Activated CD4-positive, alpha-beta T cell treated with anti-CD3 and anti-CD28 coated beads, Interleukin-2, amount 50 U/mL, for 48 hours (primary cell): ENCODE measurements around the gene HSD17B2.
A peak's percentile ranks its signal among the peaks of the same experiment; 100 is the strongest.
"Not testable (repeated sequence)": the region's sequence is repeated elsewhere in the genome, so short reads cannot be mapped to it uniquely, and the experiment has no call there.

Experiments
- DNase-seq, 2 experiments: peaks; one replicate each; pipeline ENCODE4 v3.0.0-alpha.2; 2020

The HSD17B2 gene, protein sequence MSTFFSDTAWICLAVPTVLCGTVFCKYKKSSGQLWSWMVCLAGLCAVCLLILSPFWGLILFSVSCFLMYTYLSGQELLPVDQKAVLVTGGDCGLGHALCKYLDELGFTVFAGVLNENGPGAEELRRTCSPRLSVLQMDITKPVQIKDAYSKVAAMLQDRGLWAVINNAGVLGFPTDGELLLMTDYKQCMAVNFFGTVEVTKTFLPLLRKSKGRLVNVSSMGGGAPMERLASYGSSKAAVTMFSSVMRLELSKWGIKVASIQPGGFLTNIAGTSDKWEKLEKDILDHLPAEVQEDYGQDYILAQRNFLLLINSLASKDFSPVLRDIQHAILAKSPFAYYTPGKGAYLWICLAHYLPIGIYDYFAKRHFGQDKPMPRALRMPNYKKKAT

GRCh38 chr16:82034981-82035612 is at the start of gene HSD17B2:
TSS of gene HSD17B2 (plus strand) at chr16:82035253. CDS start at chr16:82035425, 172 bp downstream.
- DNase-seq: no peak

- no peak for DNase-seq
Measured at GRCh38 chr16:81987121-81987520, 47.9 kb upstream of the HSD17B2 start.

GRCh38 chr16:81987706-81988105 is 47.3 kb upstream of the HSD17B2 start:
- no peak for DNase-seq

DNA sequence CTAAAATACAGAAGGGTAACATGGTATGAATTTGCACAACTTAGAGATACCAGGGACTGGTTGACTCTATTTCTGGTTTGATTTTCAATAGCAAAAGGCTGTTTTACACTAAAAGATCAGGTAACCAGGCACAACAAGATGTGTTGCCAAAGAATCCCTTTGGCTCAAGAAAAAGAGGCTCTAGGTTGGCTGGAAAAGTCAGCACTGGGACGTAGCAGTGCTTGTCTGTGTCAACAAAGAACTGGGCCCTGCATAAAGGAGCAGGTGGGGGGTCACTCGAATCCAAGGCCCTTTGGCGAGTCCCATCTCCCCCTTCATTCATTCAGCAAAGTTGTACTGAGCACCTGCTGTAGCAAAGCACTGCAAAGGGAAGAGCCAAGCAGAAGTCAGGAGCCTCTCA is 42.2 kb upstream of the HSD17B2 start:
- no peak for DNase-seq

DNA sequence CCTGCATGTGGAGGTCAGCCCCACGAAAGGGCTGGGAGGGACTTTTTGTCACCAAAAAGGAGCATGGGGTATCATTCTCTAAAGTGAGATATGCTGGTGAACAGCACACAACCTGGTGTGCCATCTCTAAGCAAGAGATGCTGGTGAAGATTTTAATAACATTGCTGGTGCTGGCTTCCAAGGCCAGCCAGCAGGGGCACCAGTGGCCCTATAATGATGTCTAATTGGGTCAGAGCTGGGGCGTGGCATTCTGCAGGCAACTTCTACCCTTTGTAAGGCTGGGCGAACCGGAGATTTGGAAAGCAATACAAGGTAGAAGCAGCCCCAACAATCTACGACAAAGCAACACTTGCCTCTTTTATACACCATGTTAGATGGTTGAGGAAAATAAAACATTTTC is 40.6 kb upstream of the HSD17B2 start:
- DNase-seq: peak in 1 of 2 experiments; percentile 8

DNA sequence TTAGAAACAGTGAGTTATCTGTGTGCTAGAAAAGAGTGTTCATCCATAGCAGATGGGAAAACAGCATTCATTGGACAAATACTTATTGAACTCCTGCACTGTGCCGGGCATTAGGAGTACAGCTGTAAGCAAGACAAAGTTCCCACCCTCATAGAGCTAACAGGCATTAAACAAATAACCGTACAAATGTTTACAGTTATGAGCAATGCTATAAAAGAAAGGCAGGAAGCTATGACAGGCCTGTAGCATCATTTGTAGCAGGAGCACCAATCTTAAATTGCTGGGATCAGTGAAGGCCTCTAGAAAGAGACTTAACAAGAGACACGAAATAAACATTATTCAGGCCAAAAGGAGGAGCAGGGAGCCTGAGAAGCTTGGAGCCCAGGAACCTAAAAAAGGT is 39.4 kb upstream of the HSD17B2 start:
- no peak for DNase-seq

- DNase-seq: no peak
Measured at GRCh38 chr16:81996664-81997509, 38.2 kb upstream of the HSD17B2 start.

GRCh38 chr16:81997738-81998137 is 37.3 kb upstream of the HSD17B2 start:
- no peak for DNase-seq

DNA sequence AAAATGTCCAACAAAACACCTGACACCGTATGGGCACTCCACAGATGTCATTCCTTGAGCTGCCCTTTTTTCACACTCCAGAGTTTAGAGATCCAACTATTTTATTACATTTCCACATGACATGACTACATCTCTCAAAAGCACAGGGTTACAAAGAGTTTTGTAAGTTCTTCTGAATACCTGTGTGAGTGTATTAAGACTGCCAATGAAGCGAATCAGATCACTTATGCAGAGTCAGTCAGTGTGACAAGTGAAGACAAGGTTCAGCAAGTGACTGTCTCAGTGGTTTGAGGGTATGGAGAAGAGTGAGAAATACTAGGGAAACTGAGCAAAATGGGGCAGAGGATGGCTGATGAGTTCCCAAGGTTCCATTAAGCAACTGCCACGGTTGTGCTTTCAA is 32.2 kb upstream of the HSD17B2 start:
- no peak for DNase-seq

GRCh38 chr16:82004601-82005000 is 30.5 kb upstream of the HSD17B2 start:
- DNase-seq: no peak

DNA sequence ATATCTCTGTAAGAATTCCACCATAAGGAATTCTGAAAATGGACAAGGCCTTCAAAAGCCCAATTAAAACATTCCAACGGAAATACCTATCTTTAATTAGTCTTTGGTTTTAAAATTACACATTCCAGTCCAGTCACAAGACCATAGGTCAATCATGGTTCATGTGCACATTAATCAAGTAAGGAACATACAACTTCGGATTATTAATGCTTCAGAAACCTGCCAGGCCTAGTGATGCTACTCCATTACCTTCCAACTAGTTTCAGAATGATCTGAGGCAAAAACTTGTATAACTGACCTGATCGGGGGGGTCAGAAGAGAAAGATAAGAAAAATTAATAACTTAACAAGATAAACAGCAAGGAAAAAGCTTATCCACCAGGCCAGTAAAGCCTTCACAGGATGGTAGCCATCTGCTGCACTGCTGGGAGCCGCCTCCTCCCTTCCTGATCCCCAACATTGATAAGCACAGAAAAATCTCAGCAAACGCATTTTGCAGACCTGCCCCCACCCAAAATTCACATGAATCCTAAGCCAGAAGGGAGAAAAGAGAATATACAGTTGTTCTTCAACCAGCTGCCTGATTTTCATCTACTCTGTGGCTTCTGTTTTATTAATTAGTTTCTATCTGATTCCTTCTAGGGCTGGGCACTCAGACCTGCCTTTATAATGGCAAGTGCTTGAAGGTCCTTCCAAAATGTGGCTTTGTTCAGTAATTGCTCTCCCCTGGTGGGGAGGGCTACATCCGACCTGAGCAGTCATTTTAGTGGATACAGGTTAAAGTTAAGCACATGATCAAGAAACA is 29.8 kb upstream of the HSD17B2 start:
- DNase-seq: no peak

- no peak for DNase-seq
Measured at GRCh38 chr16:82006036-82006435, 29.0 kb upstream of the HSD17B2 start.

GRCh38 chr16:82007189-82007588 is 27.9 kb upstream of the HSD17B2 start:
- DNase-seq: no peak

DNA sequence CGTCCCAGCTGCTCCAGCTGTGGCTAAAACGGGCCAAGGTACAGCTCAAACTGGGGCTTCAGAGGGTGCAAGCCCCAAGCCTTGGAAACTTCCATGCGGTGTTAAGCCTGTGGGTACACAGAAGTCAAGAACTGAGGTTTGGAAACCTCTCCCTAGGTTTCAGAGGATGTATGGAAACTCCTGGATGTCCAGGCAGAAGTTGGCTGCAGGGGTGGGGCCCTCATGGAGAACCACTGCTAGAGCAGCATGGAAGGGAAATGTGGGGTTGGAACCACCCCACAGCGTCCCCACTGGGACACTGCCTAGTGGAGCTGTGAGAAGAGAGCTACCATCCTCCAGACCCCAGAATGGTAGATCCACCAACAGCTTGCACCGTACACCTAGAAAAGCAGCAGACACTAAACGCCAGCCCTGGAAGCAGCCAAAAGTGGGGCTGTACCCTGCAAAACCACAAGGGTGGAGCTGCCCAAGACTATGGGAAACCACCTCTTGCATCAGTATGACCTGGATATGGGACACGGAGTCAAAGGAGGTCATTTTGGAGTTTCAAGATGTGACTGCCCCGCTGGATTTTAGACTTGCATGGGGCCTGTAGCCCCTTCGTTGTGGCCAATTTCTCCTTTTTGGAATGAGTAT is 26.0 kb upstream of the HSD17B2 start:
- DNase-seq: no peak

- not testable (repeated sequence) for DNase-seq
Measured at GRCh38 chr16:82009789-82010188, 25.3 kb upstream of the HSD17B2 start.

- no peak for DNase-seq
Measured at GRCh38 chr16:82010649-82011048, 24.4 kb upstream of the HSD17B2 start.

DNA sequence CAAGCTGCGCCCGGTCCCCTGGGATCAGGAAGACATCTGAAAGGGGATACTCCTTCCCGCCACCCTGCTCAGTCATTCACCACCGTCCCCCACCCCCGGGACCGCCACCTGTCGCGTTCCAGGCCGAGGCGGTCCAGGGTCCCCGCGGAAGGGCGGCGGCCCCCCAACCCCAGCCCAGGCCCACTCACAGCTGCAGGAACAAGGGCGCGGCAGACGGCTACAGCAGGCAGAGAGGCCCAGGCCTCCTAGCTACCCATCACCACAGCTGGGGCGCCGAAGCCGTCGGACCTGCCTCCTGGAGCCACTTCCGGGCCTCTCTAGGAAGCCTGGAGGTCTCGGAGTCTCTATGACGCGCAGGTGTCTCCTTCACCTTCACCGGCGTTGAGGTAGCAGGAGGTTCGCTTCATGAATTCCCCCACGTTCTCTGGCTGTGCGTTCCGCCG is 23.8 kb upstream of the HSD17B2 start, which contains the start of gene SDR42E1:
TSS of gene SDR42E1 (minus strand) at position 272 of the 443 bp plus-strand sequence. CDS start 10,612 bp downstream, outside the sequence.
- DNase-seq: peak; percentile 37 to 46

DNA sequence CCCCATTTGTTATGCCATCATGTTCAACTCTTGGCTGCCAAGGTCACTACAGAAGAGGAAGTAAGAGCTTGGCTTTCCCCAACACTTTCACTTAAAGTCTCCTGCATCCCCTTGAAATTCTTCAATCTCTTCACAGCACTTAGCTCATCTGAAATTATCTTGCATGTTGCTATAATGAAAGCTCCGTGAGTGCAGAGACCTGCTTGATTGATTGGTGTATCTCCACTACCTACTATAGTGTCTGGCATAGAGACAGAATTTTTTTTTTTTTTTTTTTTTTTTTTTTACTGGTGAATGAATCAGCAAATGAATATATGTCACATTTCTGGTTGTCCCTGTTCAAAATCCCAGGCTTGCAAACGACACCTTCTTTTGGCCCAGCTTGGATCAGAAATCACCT is 21.9 kb upstream of the HSD17B2 start:
- DNase-seq: no peak

DNA sequence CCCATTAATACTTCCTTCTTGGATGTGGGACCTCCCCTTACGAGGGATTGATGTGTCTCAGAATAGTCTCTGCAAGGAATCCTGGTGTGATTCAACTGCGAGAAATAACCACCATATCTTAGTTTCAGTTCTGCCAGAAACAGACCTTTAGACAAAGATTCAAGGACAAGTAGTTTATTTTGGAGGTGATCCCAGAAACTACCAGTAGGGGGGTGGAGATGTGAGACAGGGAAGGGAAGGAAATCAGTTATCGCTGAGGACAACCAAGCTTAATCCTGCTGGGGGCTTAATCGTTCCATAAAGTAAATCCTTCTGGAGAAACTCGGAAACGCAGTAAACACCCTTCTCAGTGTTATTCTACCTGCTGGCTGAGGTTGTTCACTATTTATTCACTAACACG is 18.8 kb upstream of the HSD17B2 start:
- DNase-seq: no peak

DNA sequence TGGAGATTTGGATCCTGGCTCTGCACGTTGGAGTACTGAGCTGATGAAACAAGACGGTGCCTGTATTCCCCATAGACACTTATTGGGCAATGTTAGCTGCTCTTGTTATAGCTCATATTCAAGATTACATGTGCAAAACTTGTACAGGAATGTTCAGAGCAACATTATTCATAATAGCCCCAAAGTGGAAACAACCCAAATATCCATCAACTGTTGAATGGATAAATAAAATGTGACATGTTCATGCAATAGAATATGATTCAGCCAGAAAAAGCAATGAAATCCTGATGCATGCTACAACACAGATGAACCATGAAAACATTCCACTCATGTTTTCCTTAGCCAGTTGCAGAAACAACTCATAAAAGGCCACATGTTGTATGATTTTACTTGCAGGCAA is 18.1 kb upstream of the HSD17B2 start:
- DNase-seq: no peak

- DNase-seq: no peak
Measured at GRCh38 chr16:82017911-82018568, 17.0 kb upstream of the HSD17B2 start.
